CD4-positive, alpha-beta T cell treated with Interleukin-15 for 4 hours (primary cell): Measurements from ENCODE around the gene MYO1C.

Experiments
- DNase-seq: peaks from one replicate; pipeline ENCODE4 v3.0.0-alpha.2; 2020; ENCODE audit warnings: low spot score

MYO1C gene

GRCh38 chr17:1484676-1485422 lies 7.6 kb downstream of the MYO1C start:
- peak; percentile 35 for DNase-seq

- no peak for DNase-seq
Observed at GRCh38 chr17:1484060-1484535, 8.4 kb downstream of the MYO1C start.

- no peak for DNase-seq
Observed at GRCh38 chr17:1482680-1483079, 9.8 kb downstream of the MYO1C start.

GRCh38 chr17:1481736-1482135 lies 10.8 kb downstream of the MYO1C start:
- no peak for DNase-seq

GRCh38 chr17:1480747-1481465 lies 11.6 kb downstream of the MYO1C start:
- no peak for DNase-seq

GRCh38 chr17:1478418-1478817 lies 14.1 kb downstream of the MYO1C start:
- DNase-seq = no peak

GRCh38 chr17:1475321-1475854 lies 17.1 kb downstream of the MYO1C start:
- DNase-seq = no peak

- no peak for DNase-seq
Observed at GRCh38 chr17:1474402-1475189, 17.9 kb downstream of the MYO1C start.

- DNase-seq = no peak
Observed at GRCh38 chr17:1473841-1474240, 18.6 kb downstream of the MYO1C start.

GRCh38 chr17:1473170-1473569 lies 19.3 kb downstream of the MYO1C start:
- no peak for DNase-seq

GRCh38 chr17:1471911-1472821 lies 20.3 kb downstream of the MYO1C start:
- DNase-seq = no peak

- no peak for DNase-seq
Observed at GRCh38 chr17:1471490-1471889, 21.0 kb downstream of the MYO1C start.

GRCh38 chr17:1470755-1471462 lies 21.6 kb downstream of the MYO1C start:
- no peak for DNase-seq

- DNase-seq = no peak
Observed at GRCh38 chr17:1470071-1470754, 22.3 kb downstream of the MYO1C start.

GRCh38 chr17:1469231-1469852 lies 23.1 kb downstream of the MYO1C start:
- no peak for DNase-seq

- DNase-seq = no peak
Observed at GRCh38 chr17:1467898-1468492, 24.5 kb downstream of the MYO1C start.

- DNase-seq = no peak
Observed at GRCh38 chr17:1467258-1467657, 25.2 kb downstream of the MYO1C start.

GRCh38 chr17:1464186-1464585 lies 28.3 kb downstream of the MYO1C start:
- no peak for DNase-seq
